Right atrium auricular region (tissue), 2 donors: ENCODE data around the gene DCHS2. TPM values are rescaled to one million over a fixed set of nuclear protein-coding genes. Genes with fewer than 3 reads are reported as not detected.

Experiments
- DNase-seq: peaks from one replicate; pipeline ENCODE4 v3.0.0-alpha.2; 2019; ENCODE audit warnings: low spot score
- H3K27ac ChIP-seq, 2 donors: fragments of 200-600 bp; sonication (generic); 1 replicate in 1 of 2; 2 replicates in 1 of 2; pipeline ENCODE4 v1.5.1; 2016 to 2019
- H3K27me3 ChIP-seq, 2 donors: fragments of 200-600 bp; sonication (generic); one replicate each; pipeline versions ENCODE4 v1.5.1 to v1.6.0; 2017 to 2019
- H3K36me3 ChIP-seq: fragments of 200-600 bp; sonication (generic); one replicate; pipeline ENCODE4 v1.5.1; 2016
- H3K4me1 ChIP-seq, 2 donors: fragments of 200-600 bp; sonication (generic); one replicate each; pipeline versions ENCODE4 v1.5.1 to v1.6.0; 2017 to 2019
- H3K4me3 ChIP-seq, 2 donors: fragments of 200-600 bp; sonication (generic); 1 replicate in 1 of 2; 2 replicates in 1 of 2; pipeline ENCODE4 v1.5.1; 2017 to 2019; ENCODE audit warnings: mild to moderate bottlenecking in 1 of 2, moderate library complexity in 1 of 2
- H3K9me3 ChIP-seq, 2 donors: fragments of 200-600 bp; sonication (generic); one replicate each; pipeline ENCODE4 v1.5.1; 2019
- CTCF ChIP-seq, 2 donors: fragments of 200-600 bp; sonication (generic); IDR thresholded peaks; one replicate each; pipeline ENCODE4 v1.5.1; 2019; ENCODE audit warnings: antibody characterized with exemption in 2 of 2
- total RNA-seq, 2 donors: library from RNA; depleted of rRNA; stranded (reverse); fragments of >200 nt; gene quantifications; one replicate each; pipeline ENCODE4 v1.1.0, GENCODE V29; 2016

DCHS2 gene
- total RNA-seq, 2 donors from 2014 or later, result 0.04 TPM; not detected in 1

- Histone ChIP-seq H3K36me3 (no peaks in the 10 kb centered on the region), H3K27me3 (no peaks in the 10 kb centered on the region), H3K4me1 (no peaks in the 10 kb centered on the region), H3K9me3 (no peaks in the 10 kb centered on the region), H3K4me3 (no peak overlapping the region), H3K27ac (no peak overlapping the region)
- TF ChIP-seq CTCF (IDR thresholded peaks at IDR 0.05), result no peak
- DNase-seq, result no peak
Measured at GRCh38 chr4:154184238-154184637, 307.4 kb downstream of the DCHS2 start.

GRCh38 chr4:154183264-154183663 lies 308.3 kb downstream of the DCHS2 start:
- H3K4me3 ChIP-seq, result no peak overlapping the region
- H3K27me3 ChIP-seq, result no peaks in the 10 kb centered on the region
- H3K4me1 ChIP-seq, result no peaks in the 10 kb centered on the region
- no peaks in the 10 kb centered on the region for H3K36me3 ChIP-seq
- H3K9me3 ChIP-seq, result no peaks in the 10 kb centered on the region
- TF ChIP-seq CTCF (IDR thresholded peaks at IDR 0.05), result no peak
- H3K27ac ChIP-seq, result no peak overlapping the region
- no peak for DNase-seq

Other genes with a start within 250 kb of the DCHS2 start
- 10 to 100 TPM; 21.1 to 30.1 TPM for gene PLRG1, start 58.6 kb upstream of the DCHS2 start, total RNA-seq
- gene FGB, start 71.2 kb upstream of the DCHS2 start, total RNA-seq, result not detected
- not detected for gene FGA, start 98.9 kb upstream of the DCHS2 start, total RNA-seq
- gene FGG, start 120.9 kb upstream of the DCHS2 start, total RNA-seq, result not detected